SK-MEL-5 (cell line): Measurements from ENCODE around the gene TAPT1. TPM values are rescaled to one million over a fixed set of nuclear protein-coding genes. Genes with fewer than 3 reads are reported as not detected.
"Not testable (repeated sequence)": the region's sequence is repeated elsewhere in the genome, so short reads cannot be mapped to it uniquely, and the experiment has no call there.

Source experiments
- DNase-seq: peaks from one replicate; pipeline ENCODE4 v3.0.0-alpha.2; 2016; ENCODE audit warnings: low read depth, low spot score
- in situ Hi-C: cut with HindIII; loops from 2 replicates; pipeline ENCODE4 v1.10.0; 2016; ENCODE audit warnings: low sequenced_read_pairs, high pct_unique_total_duplicates, low pct_unique_long_range_greater_than_20kb
- polyA plus RNA-seq, 2 experiments: library from polyadenylated mRNA; depleted of rRNA; stranded (reverse); fragments of >200 nt; gene quantifications; 2 replicates each; pipeline ENCODE4 v1.2.3, GENCODE V29; 2015
- total RNA-seq: library from RNA; depleted of rRNA; stranded (reverse); fragments of >200 nt; shearing (Covaris generic); gene quantifications from 2 replicates; pipeline ENCODE4 v1.2.3, GENCODE V29; 2014; rRNA removed

TAPT1 gene, protein sequence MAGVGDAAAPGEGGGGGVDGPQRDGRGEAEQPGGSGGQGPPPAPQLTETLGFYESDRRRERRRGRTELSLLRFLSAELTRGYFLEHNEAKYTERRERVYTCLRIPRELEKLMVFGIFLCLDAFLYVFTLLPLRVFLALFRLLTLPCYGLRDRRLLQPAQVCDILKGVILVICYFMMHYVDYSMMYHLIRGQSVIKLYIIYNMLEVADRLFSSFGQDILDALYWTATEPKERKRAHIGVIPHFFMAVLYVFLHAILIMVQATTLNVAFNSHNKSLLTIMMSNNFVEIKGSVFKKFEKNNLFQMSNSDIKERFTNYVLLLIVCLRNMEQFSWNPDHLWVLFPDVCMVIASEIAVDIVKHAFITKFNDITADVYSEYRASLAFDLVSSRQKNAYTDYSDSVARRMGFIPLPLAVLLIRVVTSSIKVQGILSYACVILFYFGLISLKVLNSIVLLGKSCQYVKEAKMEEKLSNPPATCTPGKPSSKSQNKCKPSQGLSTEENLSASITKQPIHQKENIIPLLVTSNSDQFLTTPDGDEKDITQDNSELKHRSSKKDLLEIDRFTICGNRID
- 11.3 and 12.5 TPM in 2 replicates for total RNA-seq
- 8.2 and 10.6 TPM in 2 replicates for polyA plus RNA-seq (2015; cell fraction: cytosol; rRNA removed)
- 28.3 and 31.9 TPM in 2 replicates for polyA plus RNA-seq (2015; cell fraction: nucleus; rRNA removed)

DNA sequence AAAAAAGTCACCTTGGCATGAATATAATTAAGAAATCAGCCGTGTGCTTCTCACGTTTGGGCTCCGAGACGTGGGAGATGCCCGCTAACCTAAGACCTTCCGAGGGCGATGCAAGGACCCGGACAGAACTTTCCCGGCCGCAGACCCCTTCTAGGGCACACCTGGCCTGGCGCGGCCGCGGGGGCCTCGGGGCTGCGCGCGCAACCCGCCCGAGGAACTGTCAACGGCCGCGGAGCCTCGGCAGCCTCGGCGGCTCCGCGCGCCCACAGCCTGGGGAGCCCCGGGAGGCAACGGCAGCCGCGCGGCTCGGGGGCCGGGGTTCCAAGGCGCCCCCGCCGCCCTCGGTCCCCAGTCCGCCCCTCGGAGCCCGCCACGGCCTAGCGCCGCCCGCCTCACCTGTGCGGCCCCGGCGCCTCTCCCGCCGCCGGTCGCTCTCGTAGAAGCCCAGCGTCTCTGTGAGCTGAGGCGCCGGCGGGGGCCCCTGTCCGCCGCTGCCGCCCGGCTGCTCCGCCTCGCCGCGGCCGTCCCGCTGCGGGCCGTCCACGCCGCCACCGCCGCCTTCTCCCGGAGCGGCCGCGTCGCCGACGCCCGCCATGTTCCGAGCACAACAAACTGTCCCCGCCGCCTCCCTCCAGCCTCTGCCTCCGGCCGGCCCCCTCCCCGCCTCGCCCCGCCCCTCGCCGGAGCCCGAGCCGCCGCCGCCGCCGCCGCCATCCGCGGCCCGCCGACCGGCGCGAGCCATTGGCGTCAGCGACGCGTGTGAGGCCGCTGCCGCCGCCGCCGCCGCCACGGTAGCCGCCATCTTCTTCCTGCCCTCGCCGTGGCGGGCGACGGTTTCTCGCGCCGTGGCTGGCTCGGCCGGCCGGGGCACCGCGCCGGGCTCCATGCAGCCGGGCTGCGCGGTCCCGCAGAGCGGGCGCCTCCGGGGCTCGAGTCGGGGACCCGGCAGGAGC, at the start of gene TAPT1:
Gene TAPT1 (minus strand): TSS at position 609 of the 953 bp plus-strand sequence. CDS start 14 bp downstream, at position 595.
- in situ Hi-C loops = no loop called here
- peak; percentile 69 for DNase-seq

DNA sequence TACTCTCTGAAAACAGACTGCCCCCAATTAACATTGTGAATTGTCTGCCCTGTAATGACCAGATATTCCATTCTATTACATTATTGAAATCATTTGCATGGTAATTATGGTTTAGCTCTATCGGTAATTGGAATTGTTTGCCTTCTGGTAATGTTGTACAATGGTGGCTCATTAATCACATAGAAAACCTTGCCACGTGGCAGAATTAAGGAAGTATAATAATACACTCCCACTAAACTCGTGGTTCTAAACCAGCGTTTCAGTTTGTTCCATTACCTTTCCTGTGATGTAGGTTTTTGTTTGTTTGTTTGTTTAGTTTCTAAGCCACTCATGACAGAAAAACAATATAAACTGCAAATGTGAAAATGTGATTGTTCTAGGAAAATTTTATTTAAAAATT, 45.1 kb upstream of the TAPT1 start:
- in situ Hi-C loops = no loop called here

DNA sequence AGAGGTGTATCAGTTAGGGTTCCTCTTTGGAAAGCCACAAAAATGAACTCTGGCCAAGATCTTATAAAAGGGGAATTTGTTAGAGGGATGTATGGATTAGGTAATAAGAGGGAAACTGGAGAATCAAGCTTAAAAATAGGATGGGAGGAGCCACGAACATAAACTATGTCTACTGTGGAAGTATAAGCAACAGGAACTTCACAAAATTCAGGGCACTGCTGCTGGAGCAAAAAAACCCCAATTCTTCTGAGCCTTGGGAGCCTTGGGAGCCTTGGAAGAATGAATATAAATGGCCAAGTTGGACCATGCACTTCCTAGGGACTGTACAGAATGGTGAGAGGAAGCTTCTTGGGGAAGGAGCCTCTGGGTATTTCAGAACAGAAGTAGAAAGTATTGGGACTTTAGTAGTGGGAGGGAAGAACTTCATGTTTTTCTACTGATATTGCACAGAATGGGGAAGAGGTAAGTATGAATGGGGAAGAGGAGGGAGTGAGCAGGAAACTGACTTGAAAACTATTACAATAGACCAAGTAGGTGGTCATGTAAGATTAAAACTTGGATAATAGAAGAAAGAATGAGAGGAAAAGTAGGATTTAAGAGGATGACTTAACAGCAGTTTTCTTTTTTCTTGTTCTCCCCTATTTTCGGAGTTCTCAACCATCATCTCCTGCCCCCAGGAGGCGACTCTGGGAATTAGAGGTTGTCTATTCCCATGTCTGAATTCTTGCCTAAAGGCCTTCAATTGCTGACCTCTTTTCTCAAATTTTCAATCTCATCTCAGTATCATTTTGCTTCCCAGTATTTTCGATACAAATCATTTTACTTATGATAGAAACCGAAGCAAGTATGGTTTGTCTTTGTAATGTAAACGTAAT, 44.4 kb upstream of the TAPT1 start:
- peak; percentile 33 for DNase-seq
- in situ Hi-C loops = no loop called here

More for the DNA sequence above, 45.1 kb upstream of the TAPT1 start:
- no peak for DNase-seq

DNA sequence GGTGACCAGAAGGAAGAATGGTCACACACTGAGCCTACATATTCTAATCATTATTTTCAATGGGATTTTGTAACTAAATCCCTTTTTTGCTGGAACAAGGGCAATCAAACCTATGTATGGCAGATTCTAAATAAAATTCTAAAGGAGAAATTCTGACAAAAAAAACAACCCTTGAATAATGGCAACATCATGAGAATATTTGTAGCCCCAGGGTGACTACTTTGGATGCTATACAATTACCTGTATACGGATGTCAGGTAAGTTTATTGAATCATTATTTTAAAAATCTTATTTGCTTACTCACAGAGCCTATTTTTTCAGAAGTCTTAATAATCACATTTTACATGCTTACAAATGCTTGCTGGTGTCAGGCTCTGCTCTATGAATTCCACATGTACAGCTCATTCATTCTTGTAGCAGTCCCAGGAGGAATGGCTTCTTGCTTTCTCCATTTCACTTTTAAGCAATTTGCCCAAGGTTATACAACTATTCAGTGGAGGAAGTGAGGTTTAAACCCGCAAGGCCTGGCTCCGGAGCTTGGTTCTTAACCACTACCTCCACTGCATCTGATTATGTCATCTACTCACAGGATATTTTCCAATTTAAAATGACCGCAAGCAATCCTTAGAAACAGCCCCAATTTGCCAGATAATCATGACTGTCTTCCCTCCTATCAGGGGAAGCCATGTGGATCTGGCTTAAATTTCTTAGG, 43.6 kb upstream of the TAPT1 start:
- peak; percentile 28 for DNase-seq
- in situ Hi-C loops = not testable (repeated sequence)

DNA sequence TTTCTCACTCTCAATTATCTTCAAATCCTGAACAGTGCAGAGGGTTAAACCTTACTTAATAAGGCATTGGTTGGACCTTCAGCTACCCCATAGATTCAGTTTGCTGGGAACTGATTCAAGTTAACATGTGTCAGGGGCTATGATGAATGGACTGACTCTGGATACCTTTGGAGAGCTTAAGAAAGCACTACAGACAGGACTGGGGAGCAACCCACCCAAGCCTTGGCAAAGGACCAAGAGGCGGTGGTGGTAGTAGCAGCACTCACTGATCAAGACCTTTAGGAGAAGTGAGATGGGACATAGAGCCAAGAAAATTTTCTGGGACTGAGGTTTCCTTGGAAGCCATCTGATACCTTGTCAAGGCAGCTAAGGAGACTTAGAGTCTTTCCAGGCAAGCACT, 43.0 kb upstream of the TAPT1 start:
- DNase-seq = no peak
- in situ Hi-C loops = no loop called here

DNA sequence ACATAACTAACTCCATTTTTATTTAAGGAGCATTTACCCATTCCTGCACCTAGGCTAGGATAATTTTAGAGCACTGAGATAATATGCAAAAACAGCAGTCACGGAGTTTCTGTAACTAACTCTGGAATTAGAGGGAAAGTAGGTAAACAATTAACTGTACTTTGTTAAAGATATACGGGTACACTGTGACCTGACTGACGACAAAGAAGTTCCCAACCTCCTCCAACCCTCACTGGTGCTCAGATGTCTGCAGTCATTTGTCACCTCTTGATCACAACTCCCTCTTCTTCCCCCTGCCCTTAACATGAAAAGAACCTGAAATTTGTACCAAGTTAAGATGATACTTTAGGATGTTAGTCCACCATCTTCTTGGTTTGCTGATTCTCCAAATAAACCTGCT, 42.0 kb upstream of the TAPT1 start:
- DNase-seq = no peak
- in situ Hi-C loops = no loop called here

DNA sequence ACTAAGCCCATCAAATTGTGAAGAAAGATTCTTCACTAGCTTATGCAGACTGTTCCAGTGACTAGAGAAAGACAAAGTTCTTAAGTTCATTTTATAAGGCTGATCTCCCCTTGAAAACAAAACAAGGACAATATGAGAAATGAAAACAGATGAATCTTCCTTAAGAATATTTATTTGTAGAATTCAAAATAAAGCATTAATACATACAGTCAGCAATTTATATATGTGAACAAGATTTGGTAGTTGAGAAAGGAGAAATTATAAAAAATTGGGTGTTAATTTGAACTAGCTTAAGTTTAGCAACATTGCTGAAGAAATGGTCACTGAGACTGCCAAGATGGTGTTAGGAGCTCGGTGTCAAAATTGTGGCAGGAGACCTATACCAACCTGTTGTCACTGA, 41.4 kb upstream of the TAPT1 start:
- DNase-seq = no peak
- in situ Hi-C loops = no loop called here

DNA sequence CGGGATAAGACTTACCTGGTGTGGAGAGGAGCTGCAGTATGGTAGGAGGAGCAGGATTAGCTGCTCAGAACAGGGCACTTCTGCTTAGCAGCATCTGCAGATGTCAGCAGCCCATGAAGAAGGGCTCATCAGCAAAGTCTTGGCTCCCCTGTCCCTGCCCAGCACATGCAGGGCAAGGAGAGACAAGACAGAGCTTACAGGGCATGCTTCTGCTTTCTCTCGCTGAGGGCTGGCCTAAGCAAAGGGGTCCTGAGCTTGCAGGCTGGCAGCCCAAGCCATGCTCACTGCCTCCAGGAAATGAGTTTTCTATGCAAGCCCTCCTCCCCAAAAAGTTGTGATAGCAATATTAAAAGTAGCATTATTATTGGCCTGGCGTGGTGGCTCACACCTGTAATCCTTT, 39.5 kb upstream of the TAPT1 start:
- in situ Hi-C loops = no loop called here
- DNase-seq = no peak

DNA sequence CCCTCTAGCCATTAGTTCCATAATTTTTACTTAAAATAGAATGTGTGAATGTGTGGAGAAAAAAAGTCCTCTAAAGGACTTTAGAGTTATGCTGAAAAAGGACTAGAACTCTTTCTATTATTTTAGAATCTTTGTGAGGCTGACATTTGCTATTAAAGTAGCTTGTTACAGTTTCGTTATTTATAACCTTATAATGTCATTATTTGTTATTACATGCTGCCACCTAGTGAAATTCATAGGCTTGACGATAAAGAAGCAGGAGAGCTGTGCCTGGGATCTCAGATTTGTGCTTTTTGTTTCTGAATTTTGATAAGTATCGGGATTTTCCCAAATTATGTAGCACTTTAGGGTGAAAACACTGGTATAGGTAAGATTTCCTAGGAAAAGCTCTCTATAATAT, 38.5 kb upstream of the TAPT1 start:
- in situ Hi-C loops = no loop called here
- DNase-seq = peak; percentile 60

DNA sequence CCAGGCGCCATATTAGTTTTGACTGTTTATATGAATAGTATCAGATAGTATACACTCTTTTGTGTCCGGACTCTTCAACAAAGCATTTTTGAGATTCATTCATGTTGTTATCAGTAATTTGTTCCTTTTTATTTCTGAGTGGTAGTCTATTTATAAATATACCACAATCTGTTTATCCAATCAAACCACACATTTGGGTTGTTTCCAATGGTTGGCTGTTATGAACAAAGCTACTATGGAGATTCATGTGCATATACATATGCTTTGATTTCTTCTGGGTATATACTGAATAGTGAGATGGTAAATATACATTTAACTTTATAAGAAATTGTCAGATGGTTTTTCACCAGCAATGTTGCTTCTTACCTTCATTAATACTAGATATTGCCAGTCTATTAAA, 36.8 kb upstream of the TAPT1 start:
- in situ Hi-C loops = no loop called here

DNA sequence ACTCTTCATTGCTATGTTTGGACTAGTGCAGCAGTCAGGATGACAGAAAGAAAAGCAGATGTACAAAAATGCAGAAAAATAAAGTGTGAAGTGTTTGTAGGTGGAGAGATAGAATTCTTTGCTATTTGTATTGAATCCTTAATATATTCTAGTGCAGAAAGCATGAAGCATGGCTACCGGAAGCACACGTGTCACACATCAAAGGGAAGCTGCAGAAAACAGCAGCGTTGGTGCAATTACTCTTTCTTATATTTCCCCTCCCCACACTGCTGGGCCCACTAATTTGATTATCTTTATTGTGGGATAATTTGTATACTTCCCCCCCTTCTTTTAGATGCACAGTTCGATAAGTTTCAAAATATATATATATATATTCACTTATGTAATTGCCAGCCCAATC, 35.9 kb upstream of the TAPT1 start:
- in situ Hi-C loops = no loop called here
- DNase-seq = no peak

More for the DNA sequence above, 36.8 kb upstream of the TAPT1 start:
- no peak for DNase-seq

DNA sequence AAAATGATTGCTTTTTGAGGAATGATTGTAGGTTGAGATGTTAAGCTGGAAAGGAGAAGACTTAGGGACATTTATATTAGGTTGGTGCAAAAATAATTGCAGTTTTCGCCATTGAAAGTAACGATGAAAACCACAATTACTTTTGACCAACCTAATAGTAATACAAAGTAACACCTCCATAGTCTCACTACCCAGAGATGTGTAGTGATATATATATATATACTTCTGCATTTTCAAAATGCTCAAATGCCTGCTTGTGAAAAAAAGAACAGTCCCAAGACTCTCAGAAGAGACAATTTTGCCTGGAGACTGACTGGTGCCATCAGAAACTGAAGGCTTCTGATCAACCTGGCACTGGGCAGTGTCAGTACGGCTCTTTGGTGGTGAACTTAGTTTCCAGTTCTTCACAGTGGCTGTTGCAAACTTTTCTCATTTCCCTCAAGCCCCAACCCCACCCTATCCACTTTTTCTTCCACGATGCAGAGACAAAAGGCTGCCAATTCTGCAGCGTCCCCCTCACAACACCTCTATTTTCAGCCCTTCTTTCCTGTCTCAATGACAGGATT, 35.1 kb upstream of the TAPT1 start:
- no peak for DNase-seq
- in situ Hi-C loops = no loop called here

DNA sequence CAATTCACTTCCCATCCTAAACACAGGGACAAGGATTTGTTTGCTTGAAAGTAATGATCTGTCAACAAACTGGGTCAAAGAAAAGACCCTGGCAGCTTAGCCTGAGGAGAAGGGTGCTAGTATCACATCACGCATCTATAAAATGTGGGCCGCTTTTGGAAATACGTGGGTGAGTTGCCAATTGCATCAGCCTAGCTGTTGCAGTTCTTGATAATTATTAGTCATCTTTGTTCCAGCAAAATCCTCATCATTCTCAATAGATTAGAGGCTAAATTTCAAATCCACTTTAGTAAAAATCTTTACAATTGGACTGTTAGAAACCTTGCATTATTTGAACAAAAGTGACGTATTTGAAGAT, 33.6 kb upstream of the TAPT1 start:
- in situ Hi-C loops = no loop called here

DNA sequence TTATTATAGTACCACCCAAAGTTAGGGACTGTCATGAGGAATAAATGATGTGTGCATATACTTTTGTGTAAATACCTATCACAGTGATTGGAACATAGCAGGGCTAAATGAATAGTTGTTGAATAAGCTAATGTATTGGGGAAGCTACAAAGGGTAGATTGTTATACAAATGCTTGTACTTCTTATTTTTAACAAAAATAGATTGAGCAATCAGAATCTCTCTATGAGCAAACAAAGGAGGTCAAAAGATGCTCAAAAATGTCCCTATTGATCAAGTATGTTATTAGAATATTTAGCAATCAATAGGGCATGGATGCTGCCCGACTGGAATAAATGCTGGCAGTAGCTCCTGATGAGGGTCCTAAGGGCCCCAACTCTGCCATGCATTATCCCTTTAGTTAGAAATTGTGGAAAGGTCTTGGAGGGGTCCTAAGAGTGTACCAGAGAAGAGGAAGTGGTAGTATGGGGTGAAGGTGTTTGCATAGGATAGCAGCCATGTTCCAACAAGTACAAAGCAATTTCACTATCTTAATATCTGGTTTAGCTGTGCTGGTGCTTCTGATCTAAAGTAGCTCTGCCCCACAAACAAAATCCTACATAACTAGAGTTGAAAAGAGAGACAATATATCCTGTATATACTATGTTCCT, 33.1 kb upstream of the TAPT1 start:
- in situ Hi-C loops = no loop called here
- DNase-seq = no peak

More for the DNA sequence above, 33.6 kb upstream of the TAPT1 start:
- DNase-seq = no peak

DNA sequence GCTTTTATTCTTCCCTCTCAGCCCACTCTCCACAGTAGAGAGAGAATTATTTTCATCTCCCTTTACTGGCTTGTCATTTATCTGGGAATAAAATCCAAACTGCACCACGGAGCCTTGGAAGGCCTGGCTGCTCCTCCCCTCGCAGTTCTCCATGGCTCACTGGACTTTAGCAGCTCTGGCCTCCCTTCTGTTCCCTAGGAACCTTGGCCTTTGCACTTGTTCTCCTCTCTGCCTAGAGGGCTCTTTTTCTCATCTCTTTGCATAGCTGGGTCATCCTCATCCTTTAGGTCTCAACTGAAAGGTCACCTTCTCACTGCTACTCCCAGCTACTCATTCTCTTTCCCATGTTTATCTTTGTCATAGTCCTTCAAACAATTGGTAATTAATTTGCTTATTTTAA, 31.3 kb upstream of the TAPT1 start:
- DNase-seq = no peak
- in situ Hi-C loops = no loop called here

DNA sequence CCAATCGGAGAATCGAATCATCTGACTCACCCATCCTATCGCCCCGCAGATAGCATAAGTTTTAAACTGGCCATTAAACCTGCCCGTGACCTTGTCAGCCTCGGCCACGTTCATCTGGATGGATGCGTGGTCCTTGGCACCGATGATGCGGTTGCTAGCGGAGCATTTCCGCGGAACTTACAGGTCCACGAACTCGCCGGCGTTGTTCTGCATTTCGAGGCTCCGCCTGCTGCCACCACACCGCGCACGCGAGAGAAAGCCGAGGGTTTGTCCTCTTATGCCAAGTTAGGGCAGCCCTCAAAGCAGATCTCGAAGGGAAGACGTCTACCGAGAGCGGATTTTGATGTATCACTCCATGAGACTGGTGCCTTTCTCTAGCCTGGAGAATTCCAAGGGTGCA, 30.1 kb upstream of the TAPT1 start:
- no peak for DNase-seq
- in situ Hi-C loops = no loop called here
